Glutamatergic neuron (in vitro differentiated cells): Measurements from ENCODE around the gene BMPR1B. TPM values are rescaled to one million over a fixed set of nuclear protein-coding genes. Genes with fewer than 3 reads are reported as not detected.

Experiments
- DNase-seq: peaks from one replicate; pipeline ENCODE4 v3.0.0; 2022
- H3K27ac Mint-ChIP-seq: one replicate; pipeline ENCODE4 v1.8.0; 2020; ENCODE audit warnings: mild to moderate bottlenecking, mixed read lengths, inconsistent platforms; ENCODE audit not compliant: unreplicated experiment
- H3K27me3 Mint-ChIP-seq: one replicate; pipeline ENCODE4 v1.8.0; 2020; ENCODE audit warnings: mild to moderate bottlenecking, moderate library complexity, mixed read lengths, inconsistent platforms; ENCODE audit not compliant: unreplicated experiment
- H3K36me3 Mint-ChIP-seq: one replicate; pipeline ENCODE4 v1.8.0; 2020; ENCODE audit warnings: mild to moderate bottlenecking, mixed read lengths, inconsistent platforms; ENCODE audit not compliant: unreplicated experiment
- H3K4me1 Mint-ChIP-seq: one replicate; pipeline ENCODE4 v1.8.0; 2020; ENCODE audit warnings: mild to moderate bottlenecking, low read depth, mixed read lengths, inconsistent platforms; ENCODE audit not compliant: unreplicated experiment
- H3K4me3 Mint-ChIP-seq: one replicate; pipeline ENCODE4 v1.8.0; 2020; ENCODE audit warnings: mild to moderate bottlenecking, mixed read lengths, inconsistent platforms; ENCODE audit not compliant: unreplicated experiment
- H3K9me3 Mint-ChIP-seq: one replicate; pipeline ENCODE4 v1.8.0; 2020; ENCODE audit warnings: mild to moderate bottlenecking, moderate library complexity, mixed read lengths, inconsistent platforms; ENCODE audit not compliant: unreplicated experiment
- total RNA-seq: library from RNA; stranded (reverse); fragmentation: NEBNext Ultra II Directional; extraction: Animal tissue kit (Norgen Biotek cat#: 25700); gene quantifications from one replicate; pipeline ENCODE4 v1.2.1, GENCODE V29; 2021; ENCODE audit not compliant: unreplicated experiment
- TF ChIP-seq, protein P1 (sequence below): fragments of 200-600 bp; sonication (generic); IDR thresholded peaks from one replicate; pipeline ENCODE4 v1.5.0; 2021; ENCODE audit not compliant: partially characterized antibody, unreplicated experiment

Gene BMPR1B
- total RNA-seq, 1 donor from 2014 or later: 2.4 TPM

- Mint-ChIP-seq H3K27ac (no peak overlapping the region), H3K4me1 (peaks cover 3% of the 10 kb centered on the region)
Measured at GRCh38 chr4:95161781-95162469, 404.2 kb downstream of the BMPR1B start.

GRCh38 chr4:95162867-95163266 is 405.1 kb downstream of the BMPR1B start:
- no peak for DNase-seq
- Mint-ChIP-seq H3K4me1 (peaks cover 3% of the 10 kb centered on the region), H3K9me3 (peaks cover 2% of the 10 kb centered on the region), H3K27me3 (peaks cover 3% of the 10 kb centered on the region), H3K27ac (no peak overlapping the region), H3K36me3 (no peaks in the 10 kb centered on the region), H3K4me3 (no peak overlapping the region)
- TF ChIP-seq, protein P1, sequence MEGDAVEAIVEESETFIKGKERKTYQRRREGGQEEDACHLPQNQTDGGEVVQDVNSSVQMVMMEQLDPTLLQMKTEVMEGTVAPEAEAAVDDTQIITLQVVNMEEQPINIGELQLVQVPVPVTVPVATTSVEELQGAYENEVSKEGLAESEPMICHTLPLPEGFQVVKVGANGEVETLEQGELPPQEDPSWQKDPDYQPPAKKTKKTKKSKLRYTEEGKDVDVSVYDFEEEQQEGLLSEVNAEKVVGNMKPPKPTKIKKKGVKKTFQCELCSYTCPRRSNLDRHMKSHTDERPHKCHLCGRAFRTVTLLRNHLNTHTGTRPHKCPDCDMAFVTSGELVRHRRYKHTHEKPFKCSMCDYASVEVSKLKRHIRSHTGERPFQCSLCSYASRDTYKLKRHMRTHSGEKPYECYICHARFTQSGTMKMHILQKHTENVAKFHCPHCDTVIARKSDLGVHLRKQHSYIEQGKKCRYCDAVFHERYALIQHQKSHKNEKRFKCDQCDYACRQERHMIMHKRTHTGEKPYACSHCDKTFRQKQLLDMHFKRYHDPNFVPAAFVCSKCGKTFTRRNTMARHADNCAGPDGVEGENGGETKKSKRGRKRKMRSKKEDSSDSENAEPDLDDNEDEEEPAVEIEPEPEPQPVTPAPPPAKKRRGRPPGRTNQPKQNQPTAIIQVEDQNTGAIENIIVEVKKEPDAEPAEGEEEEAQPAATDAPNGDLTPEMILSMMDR: no peak

More at GRCh38 chr4:95161781-95162469, 404.2 kb downstream of the BMPR1B start:
- H3K27me3 Mint-ChIP-seq: peaks cover 3% of the 10 kb centered on the region
- DNase-seq: no peak
- no peak overlapping the region for H3K4me3 Mint-ChIP-seq
- peaks cover 2% of the 10 kb centered on the region for H3K9me3 Mint-ChIP-seq
- H3K36me3 Mint-ChIP-seq: no peaks in the 10 kb centered on the region
- TF ChIP-seq, protein P1: no peak

DNA sequence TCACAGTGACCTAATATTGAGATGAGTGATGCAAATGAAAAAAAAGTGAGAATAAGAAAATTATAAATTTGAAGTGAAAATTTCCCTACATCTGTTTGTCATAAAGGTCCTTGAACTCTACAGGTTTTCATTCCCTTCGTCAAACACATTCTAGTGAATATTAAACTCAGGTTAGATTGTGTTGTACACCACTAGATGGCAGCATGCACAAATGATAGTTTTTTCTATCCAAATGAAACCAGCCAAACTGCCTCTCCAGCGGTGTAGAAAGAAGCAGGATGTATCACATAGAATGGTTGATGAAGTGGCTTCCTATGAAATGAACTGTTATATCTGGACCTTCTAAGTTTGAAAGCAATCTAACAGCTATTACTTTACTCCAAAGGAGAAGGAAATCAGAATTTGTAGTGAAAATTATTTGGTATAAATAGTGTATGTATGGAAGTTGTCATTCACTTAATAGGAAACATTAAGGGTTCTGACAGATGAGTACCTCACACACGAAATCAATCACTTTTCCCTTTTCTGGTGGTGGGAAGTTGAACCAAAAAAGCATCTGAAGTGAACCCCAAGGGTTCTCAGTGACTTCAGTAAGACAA is 408.3 kb downstream of the BMPR1B start:
- Mint-ChIP-seq H3K27ac (no peak overlapping the region), H3K4me3 (no peak overlapping the region), H3K9me3 (no peaks in the 10 kb centered on the region), H3K36me3 (peaks cover 3% of the 10 kb centered on the region), H3K27me3 (peaks cover under 1% of the 10 kb centered on the region), H3K4me1 (peaks cover 3% of the 10 kb centered on the region)
- TF ChIP-seq, protein P1: peak; percentile 85
- no peak for DNase-seq

GRCh38 chr4:95167805-95168204 is 410.1 kb downstream of the BMPR1B start:
- DNase-seq: no peak

More at GRCh38 chr4:95167805-95168204, 410.1 kb downstream of the BMPR1B start:
- no peak overlapping the region for H3K27ac Mint-ChIP-seq
- H3K9me3 Mint-ChIP-seq: no peaks in the 10 kb centered on the region
- no peak overlapping the region for H3K4me3 Mint-ChIP-seq
- peaks cover 2% of the 10 kb centered on the region for H3K27me3 Mint-ChIP-seq
- peaks cover 3% of the 10 kb centered on the region for H3K36me3 Mint-ChIP-seq
- H3K4me1 Mint-ChIP-seq: peaks cover 3% of the 10 kb centered on the region
- TF ChIP-seq, protein P1: no peak
